Measurements from ENCODE around the gene TTLL5.

Gene TTLL5

DNA sequence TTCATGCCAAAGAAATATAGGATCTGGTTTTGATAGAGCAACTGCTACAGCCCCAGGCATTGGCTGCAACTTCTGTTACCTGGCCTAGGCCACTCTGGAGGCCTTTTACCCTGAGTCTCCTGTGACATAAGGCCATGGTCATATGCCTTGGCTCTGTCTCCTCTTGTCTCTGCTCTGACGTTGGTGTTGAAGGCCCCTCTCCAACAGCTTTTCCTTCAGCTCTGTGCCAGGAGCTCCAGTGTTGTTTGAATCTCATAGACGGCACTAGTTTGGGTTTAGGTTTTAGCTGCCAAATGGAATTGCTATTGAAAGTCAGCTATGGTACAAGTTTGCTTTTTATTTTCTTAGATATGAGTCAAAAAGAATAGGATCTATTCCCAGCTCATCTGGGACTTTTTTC, 41.1 kb downstream of the TTLL5 start:
- DNase-seq (ENCODE audit: low read depth in 3 of 3) = no peak

GRCh38 chr14:75702616-75703261, 41.7 kb downstream of the TTLL5 start:
- no peak for DNase-seq (ENCODE audit: low read depth in 3 of 3)

- DNase-seq (ENCODE audit: low read depth in 3 of 3) = no peak
Measured at GRCh38 chr14:75703467-75703866, 42.4 kb downstream of the TTLL5 start.

DNA sequence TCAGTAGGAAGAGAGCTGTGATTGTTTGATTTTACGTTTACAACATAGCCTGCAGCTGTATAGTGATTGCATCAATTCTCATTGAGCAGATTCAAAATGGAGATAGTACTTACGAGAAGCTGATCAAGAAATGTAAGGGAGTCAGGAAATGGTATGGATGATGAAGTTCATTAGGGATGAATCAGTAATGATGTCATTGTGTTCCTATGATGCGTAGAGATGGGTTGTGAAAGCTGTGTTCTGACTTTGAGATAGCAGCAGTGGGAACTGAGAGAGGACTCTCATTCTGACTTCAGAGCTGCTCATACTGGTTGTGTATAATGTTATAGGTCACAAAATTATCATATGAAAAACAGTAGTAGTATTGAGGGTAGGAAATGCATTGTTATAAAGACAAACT, 44.0 kb downstream of the TTLL5 start:
- DNase-seq (ENCODE audit: low read depth in 3 of 3) = no peak

DNA sequence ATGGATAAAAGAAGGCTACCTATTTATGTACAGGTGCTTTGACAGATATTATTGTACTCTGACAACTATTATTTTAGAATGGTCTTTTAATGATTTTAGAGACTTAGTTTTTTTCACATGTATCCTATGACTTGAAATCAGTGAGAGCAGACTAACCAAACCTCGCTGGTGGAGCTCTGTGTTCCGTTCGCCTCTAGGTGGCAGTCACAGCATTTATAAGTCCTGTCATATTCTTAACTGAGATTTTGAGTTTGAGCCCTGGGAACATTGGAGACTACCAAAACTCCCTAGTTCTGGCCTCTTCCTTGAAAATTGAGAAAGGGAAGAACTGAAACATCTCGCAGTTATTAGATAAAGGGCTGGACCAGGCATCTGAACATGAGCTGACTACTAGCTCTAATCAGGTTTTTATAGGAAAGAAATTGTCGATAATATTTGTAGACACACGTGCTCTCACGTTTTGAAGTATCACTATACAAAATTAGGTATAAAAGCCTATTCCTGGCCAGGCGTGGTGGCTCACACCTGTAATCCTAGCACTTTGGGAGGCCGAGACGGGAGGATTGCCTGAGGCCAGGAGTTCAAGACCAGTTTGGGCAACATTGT, 48.3 kb downstream of the TTLL5 start:
- DNase-seq (ENCODE audit: low read depth in 3 of 3) = peak; percentile 18 to 25 (median 20)

DNA sequence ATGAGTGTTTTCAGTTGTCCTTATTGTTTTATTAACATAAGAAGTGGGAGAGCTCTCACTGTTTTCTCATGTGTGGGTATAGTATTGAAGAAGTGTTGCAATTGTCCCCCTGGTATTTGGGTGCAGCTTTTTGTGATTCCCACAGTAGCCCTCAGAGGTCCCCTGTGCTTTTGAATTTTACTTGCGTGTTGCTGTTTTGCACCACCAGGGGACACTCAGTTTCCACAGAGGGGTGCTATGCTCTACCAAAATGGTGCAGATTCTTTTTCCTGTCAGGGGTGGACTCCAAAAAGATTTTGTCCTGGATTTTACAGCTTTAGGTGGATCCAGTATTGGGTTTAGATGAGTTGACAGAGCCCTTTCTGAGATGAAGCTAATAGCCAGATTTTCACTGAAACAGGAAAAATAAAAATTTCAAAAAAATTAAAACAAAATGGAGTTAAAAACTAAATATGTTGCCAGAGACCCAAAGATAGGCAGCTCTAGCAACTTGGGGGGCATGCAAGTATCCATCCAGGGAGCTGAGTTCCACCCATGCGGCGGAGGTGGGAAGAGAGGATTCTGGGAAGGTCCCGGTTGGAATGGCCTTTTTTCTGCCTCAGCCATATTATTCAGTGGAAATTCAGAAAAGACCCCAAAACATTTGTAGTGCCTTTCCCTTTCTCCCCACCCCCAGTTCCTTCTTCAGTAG, 50.2 kb downstream of the TTLL5 start:
- no peak for DNase-seq (ENCODE audit: low read depth in 3 of 3)

DNA sequence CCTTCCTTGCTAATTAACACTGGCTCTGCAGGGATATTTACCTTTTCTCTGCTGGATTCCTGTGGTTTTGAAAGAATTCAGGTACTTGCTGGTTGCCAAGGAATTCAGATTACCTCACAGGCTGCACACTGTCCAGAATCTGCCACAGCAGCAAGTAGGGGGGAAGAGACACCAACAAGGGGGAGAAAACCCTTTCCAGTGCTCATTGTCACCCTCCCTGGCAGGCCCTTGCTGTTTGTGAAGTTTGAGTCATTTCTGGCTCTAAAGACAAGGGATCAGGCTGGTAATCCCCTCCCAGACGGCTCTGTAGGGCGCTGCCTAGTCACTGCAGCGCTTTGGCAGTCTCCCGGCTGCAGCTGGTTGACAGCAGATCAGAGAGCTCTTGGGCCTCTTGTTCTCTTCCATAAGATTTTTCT, 50.8 kb downstream of the TTLL5 start:
- no peak for DNase-seq (ENCODE audit: low read depth in 3 of 3)

GRCh38 chr14:75714991-75715390, 53.9 kb downstream of the TTLL5 start:
- DNase-seq (ENCODE audit: low read depth in 3 of 3) = no peak

- no peak for DNase-seq (ENCODE audit: low read depth in 3 of 3)
Measured at GRCh38 chr14:75715926-75716780, 55.1 kb downstream of the TTLL5 start.

GRCh38 chr14:75717729-75718128, 56.7 kb downstream of the TTLL5 start:
- no peak for DNase-seq (ENCODE audit: low read depth in 3 of 3)

- no peak for DNase-seq (ENCODE audit: low read depth in 3 of 3)
Measured at GRCh38 chr14:75718199-75718598, 57.2 kb downstream of the TTLL5 start.

- no peak for DNase-seq (ENCODE audit: low read depth in 3 of 3)
Measured at GRCh38 chr14:75720116-75720515, 59.1 kb downstream of the TTLL5 start.

DNA sequence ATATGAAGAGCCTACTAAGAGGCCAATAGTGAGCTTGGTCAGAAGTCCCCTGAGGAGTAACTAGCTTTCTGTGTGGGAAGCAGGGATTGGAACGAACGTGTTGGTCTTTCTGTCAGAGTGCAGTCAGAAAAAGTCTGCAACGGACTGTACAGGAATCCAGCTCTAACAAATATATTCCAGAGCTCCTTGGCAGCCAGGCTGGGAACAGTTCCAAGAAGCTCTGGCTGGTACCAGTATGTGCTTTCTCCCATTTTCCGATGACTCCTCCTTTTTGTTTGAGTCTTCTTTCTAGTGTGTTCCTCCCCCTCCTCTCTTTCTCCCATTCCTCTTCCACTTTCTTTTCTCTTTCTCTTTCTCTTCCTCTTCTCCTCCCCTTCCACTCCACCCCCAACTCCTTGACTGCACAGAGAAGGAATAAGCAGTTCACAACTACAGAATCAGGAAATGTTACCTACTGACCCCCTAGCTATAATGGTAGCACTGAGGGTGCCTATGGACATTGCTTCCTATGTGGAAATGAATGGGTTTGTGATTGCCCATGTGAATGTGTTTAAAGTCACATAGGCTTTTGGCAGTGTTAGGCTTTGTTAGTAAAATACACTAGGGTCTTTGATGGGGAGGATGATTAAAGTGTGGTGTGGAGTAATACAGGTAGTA, 59.9 kb downstream of the TTLL5 start:
- DNase-seq (ENCODE audit: low read depth in 3 of 3) = no peak

GRCh38 chr14:75723716-75724115, 62.7 kb downstream of the TTLL5 start:
- DNase-seq (ENCODE audit: low read depth in 3 of 3) = no peak

DNA sequence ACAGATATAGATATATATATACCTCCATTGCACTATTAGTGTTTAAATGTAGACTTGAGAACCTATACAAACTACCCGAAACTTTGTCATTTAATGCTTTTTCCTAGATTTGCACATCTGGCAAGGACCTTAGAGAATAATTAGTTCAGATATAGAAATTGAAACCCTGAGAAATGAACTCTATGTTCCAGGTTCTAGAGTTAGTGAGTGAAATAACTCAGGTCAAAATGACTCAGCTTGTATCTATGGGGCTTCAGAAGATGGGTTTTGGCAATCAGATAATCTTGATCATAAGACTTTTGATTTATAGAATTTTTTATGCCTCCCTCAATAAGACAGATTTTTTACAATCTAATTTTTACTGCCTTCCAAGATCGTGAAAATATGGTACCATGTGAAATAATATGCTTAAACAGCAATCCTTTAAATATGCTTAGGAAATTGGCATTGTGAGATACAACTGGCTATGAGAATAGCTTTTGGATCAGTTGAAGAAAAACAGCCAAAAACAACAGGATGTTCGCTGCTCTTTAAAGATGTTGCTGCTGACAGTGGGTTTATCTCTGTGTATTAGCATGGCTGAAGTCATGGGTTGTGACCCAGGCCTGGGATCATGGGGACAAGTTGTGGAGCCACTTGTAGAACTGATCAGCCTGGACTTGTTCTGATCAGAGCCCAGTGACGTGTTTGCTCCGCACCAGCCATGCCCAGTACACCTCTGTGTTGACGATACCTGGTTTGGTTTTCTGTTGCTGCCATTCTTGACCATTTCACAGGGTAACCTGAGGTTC, 63.6 kb downstream of the TTLL5 start:
- DNase-seq (ENCODE audit: low read depth in 3 of 3) = no peak

GRCh38 chr14:75725481-75725880, 64.4 kb downstream of the TTLL5 start:
- no peak for DNase-seq (ENCODE audit: low read depth in 3 of 3)

DNA sequence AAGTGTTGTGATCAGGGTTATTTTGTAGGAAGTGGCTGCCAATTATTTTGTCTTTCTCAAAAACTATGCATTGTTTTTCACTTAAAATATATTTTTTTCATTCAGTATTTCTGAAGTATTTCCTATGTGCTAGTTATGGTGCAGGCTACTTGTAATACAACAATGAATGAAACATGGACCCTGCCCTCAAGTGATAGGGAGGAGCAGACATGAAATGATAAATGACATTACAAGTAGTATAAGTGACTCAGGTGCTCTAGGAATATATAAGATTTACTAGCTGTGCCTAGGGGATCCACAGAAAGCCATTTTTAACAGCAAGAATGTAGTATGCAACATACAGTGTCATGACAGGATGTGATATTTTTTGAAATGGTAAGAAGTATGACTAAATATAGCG, 65.3 kb downstream of the TTLL5 start:
- no peak for DNase-seq (ENCODE audit: low read depth in 3 of 3)

GRCh38 chr14:75727124-75727523, 66.1 kb downstream of the TTLL5 start:
- DNase-seq (ENCODE audit: low read depth in 3 of 3) = no peak

- DNase-seq (ENCODE audit: low read depth in 3 of 3) = no peak
Measured at GRCh38 chr14:75732888-75733287, 71.8 kb downstream of the TTLL5 start.

GRCh38 chr14:75734854-75735253, 73.8 kb downstream of the TTLL5 start:
- DNase-seq (ENCODE audit: low read depth in 3 of 3) = no peak

Data from stimulated activated CD4-positive, alpha-beta T cell treated with anti-CD3 and anti-CD28 coated beads, TNF-alpha, amount 100 ng/mL, for 4 hours (primary cell).